HG02678 (cell line): ENCODE results near the gene SRSF2.
"Not testable (repeated sequence)": the region's sequence is repeated elsewhere in the genome, so short reads cannot be mapped to it uniquely, and the experiment has no call there.

ENCODE experiments used
- ATAC-seq: cut with Tn5 transposase; IDR thresholded peaks from one replicate; pipeline ENCODE4 v1.9.1; 2021; ENCODE audit warnings: mild to moderate bottlenecking, moderate library complexity; ENCODE audit not compliant: unreplicated experiment

SRSF2 gene

GRCh38 chr17:76702941-76703637, 34.0 kb downstream of the SRSF2 start:
- ATAC-seq: no peak

GRCh38 chr17:76702076-76702475, 35.1 kb downstream of the SRSF2 start:
- ATAC-seq: no peak

GRCh38 chr17:76701471-76701967, 35.6 kb downstream of the SRSF2 start:
- ATAC-seq: no peak

- ATAC-seq: no peak
Measured at GRCh38 chr17:76700617-76701470, 36.3 kb downstream of the SRSF2 start.

DNA sequence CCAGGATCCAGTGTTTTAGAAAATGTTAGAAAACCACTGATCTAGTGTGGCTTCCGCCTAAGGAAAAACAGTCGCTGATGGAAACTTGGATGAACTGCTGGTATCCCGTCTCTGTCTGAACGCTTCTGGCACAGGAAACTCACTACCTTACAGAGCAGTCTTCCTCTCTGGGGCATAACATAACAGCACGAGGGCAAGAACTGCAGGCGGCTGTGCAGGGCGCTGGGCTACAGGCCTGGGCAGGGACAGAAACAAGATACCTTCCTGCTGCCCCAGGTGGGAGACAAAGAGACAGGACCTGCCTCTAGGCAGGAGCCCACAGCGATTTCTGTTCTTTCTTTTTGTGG, 36.9 kb downstream of the SRSF2 start:
- no peak for ATAC-seq

DNA sequence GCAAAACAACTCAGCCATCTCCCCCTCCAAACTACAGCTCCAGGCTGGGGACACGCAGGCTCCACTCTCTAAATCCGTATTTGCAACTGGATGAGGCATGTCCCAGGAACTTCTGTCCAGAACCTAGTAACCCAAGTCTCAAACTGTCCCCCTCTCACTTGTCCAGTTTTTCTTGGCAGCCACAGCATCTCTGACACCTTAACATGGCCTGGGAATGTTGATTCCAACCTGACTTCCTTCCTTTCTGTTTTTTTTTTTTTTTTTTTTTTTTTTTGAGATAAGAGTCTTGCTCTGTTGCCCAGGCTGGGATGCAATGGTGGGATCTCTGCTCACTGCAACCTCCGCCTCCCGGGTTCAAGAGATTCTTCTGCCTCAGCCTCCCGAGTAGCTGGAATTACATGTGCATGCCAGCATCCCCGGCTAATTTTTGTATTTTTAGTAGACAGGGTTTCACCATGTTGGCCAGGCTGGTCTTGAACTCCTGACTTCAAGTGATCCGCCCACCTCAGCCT, 38.6 kb downstream of the SRSF2 start:
- not testable (repeated sequence) for ATAC-seq

DNA sequence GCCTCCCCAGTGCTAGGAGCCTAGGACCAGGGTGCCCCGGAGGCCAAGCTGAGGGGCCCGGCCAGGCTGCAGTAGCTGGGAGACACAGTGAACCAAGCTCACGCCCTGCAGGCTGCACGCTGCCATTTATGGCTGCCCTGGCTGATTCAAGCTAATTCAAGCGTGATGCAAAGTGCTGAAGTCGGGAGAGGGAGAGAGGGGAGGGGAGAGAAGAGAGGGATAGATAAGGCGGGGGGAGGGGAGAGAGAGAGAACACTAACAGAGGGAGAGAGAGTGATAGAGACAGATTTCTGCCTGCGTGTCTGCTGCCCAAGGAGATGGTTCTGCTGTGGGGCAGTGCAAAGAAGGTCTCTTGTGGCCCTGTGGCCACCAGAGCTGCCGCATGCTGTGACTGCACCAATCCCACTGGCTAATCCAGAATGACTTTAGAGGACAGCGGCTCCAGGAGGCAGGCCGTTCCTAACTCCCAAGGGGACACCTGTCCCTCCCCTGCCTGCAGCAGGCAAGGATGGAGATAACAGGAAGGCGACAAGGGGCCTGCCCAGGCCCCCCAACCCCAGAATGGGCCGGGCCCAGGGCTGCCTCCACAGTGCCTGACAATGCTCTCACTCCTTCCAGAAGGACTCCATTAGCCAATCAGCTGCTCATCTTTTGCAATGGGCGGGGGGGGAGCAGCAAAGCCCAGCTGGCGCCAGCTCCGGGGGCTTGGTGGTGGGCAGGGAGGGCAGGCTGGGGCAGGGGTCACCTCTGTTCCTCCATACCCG, 39.2 kb downstream of the SRSF2 start:
- no peak for ATAC-seq

DNA sequence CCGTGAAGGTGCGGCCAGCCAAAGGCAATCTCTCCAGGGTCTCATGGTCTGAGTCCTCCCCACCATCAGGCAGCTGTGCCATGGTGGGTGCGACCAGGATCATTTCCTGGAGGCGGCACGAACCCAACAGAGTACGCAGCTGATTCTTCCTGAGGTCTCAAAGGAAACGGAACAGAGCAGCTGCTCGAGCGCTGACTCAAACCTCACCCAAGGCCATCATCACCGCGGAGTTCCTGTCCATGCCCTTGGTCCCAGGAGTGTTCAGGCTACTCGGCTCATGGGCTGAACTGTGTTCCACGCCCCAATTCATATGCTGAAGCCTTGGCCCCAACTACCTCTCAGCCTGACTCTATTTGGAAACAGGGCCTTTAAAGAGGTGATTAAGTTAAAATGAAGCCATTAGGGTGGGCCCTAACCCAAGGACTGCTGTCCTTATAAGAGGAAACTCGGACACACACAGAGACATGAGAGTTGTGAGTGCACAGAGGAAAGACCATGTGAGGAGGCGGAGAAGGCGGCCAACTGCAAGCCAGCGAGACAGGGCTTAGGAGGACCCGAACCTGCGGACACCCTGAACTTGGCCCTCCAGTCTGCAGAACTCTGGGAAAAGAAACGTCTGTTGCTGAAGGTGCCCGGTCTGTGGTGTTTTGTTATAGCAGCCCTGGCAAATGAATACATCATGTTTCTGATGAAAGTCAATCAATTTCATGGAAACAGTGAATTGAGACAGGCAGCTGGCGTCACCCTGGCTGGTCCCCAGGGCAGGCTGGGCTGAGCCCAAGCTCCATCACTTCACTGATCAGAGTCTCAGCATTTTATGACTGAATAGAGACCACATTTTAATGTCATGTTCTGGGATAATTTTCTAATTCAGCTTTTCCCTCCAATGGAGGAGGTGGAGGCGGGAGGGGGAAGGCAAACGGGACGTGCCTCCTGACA, 40.1 kb downstream of the SRSF2 start:
- ATAC-seq: peak; percentile 47

DNA sequence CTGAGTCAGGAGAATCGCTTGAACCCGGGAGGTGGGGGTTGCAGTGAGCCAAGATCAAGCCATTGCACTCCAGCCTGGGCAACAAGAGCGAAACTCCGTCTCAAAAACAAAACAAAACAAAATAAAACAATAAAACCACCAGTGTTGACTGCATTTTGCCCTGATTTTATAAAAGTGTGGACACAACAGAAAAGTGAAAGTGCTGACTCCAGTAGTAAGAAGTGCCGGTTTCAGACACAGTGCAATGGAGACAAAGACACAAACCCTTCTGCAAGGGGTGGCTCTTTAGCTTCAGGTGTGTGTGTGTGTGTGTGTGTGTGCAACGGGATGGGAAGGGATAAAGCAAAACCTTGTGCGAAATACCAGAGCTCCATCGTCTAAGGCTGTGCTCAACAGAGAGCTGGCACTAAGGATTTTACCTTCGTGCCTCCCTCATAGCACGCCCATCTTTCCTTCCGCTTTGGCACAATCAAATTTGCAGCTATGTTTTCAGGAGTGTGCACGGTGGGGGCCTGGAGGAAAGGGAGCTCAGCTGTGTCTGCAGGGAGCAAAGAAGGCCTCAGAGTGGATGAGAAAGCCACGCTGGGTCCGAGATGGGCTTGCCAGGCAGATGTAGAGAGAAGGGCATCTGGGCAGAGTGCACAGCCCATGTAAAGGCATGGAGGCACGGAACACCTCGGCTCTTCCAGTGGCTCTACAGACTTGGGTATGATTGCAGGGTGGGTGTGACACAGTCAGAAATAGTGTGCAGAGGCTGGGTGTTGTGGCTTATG, 41.9 kb downstream of the SRSF2 start:
- no peak for ATAC-seq

- no peak for ATAC-seq
Measured at GRCh38 chr17:76691379-76692191, 45.5 kb downstream of the SRSF2 start.

DNA sequence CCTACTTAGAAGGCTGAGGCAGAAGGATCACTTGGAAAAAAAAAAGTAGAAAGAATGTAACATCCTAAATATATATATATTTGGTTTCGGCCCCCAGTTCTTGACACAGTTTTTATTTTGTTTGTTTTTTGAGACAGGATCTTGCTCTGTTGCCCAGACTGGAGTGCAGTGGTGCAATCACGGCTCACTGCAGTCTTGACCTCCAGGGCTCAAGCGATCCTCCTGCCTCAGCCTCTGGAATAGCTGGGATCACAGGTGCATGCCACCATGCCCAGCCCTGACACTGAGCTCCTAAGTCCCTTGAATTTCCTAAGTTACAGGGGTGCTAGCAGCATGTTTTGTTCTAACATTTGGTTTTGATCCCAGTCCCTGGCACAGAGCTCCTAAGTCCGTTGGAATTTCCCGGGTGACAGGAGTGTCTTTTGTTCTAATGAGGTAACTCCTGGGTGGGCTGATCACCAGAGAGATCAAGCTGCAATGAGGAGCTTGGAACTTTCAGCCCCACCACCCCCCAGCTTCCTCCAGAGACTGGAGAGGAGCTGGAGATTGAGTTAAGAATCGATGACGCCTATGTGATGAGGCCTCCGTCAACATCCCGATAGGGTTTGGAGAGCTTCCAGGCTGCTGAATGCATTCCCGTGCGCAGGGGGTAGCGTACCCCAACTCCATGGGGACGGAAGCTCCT, 46.4 kb downstream of the SRSF2 start:
- ATAC-seq: no peak

DNA sequence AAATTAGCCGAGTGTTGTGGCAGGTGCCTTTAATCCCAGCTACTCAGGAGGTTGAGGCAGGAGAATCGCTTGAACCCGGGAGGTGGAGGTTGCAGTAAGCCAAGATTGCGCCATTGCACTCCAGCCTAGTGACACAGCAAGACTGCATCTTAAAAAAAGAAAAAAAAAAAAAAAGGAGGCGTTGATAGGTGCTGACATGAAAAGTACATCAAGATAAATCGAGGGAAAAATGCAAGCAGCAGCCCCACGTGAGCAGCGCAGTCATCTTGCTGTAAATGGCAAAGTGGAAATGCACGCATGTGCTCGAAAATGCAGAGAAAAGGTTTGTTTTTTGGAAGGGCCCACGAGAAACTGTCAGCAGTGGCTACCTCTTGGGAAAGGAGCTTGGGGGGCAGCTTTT, 47.3 kb downstream of the SRSF2 start:
- no peak for ATAC-seq

GRCh38 chr17:76688165-76688622, 48.9 kb downstream of the SRSF2 start:
- ATAC-seq: no peak

DNA sequence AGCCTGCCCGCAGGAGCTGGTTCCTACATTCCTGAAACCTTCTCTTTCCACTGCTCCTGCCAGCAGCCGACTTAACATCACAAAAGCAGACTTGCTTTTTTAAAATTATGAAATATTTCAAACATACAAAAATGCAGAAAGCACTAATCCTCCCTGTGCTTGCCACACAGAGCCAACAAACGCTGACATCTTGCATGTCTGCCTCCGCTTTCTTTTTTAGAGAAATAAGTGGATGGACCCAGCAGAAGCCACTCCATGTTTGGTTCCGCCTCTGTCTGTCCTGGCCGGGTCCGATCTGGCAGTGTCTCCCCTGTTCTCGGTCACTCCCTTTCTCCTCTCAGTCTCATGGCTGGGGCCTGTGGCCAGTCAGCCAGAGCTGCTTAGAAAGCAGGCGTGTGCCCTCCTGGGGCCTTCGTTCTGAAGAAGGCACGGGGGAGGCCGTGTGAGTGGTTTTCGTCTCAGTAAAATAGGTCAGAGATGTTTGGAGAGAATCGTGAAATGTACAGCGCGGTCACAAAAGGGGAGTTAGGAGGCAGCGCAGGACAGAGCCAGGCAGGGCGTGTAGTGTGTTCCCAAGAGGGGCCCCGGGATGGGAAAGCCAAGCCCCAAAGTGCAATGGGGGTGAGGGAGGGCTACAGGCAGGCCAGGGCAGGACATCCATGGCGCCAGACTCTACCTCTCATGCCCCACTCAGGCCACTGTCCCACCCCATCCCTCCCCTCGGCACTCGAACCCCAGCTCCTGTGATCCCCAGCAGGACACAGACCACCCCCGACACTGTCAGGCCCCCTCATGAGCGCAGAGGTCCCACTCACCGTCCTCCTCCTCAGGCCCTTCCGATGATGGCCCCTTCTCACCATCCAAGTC, 49.6 kb downstream of the SRSF2 start:
- no peak for ATAC-seq

GRCh38 chr17:76686538-76687297, 50.4 kb downstream of the SRSF2 start:
- ATAC-seq: no peak

DNA sequence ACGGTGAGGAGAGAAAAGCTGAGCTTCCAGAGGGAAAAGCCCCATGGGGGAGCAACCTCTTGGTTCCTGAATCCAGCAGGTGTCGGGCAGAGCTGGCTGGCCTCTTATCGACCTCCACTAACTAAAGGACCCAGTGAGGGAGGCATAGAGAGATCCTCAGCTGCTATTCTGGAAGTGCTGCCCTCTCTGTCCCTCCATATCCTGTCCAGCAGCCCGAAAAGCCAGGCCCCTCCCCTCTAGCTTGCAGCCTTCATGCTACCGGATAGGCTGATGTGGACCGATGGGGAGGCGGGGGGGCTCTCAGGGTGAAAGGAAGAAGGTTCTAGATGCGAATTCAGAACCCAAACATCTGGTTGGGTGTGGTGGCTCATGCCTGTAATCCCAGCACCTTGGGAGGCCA, 51.3 kb downstream of the SRSF2 start:
- no peak for ATAC-seq
